Epithelial cell of proximal tubule (primary cell): ENCODE data around the gene POC1A. TPM values are rescaled to one million over a fixed set of nuclear protein-coding genes. Genes with fewer than 3 reads are reported as not detected.
"Not testable (repeated sequence)": the region's sequence is repeated elsewhere in the genome, so short reads cannot be mapped to it uniquely, and the experiment has no call there.

Experiments used
- DNase-seq: peaks from one replicate; pipeline ENCODE4 v3.0.0-alpha.2; 2011; ENCODE audit warnings: low read depth
- H3K4me3 ChIP-seq: 2 replicates; pipeline ENCODE4 v1.5.1; 2011; ENCODE audit warnings: low read depth, mild to moderate bottlenecking, low read length
- total RNA-seq: library from RNA; depleted of rRNA; stranded (reverse); fragments of >200 nt; gene quantifications from 2 replicates; pipeline ENCODE4 v1.2.3, GENCODE V29; 2015
- TF ChIP-seq, protein P1 (sequence below): conservative IDR thresholded peaks from 2 replicates; pipeline ENCODE4 v1.5.1; 2012; ENCODE audit warnings: low read depth, mild to moderate bottlenecking, low read length

The POC1A gene
- total RNA-seq, 1 donor from 2014 or later = 15.7 TPM

DNA sequence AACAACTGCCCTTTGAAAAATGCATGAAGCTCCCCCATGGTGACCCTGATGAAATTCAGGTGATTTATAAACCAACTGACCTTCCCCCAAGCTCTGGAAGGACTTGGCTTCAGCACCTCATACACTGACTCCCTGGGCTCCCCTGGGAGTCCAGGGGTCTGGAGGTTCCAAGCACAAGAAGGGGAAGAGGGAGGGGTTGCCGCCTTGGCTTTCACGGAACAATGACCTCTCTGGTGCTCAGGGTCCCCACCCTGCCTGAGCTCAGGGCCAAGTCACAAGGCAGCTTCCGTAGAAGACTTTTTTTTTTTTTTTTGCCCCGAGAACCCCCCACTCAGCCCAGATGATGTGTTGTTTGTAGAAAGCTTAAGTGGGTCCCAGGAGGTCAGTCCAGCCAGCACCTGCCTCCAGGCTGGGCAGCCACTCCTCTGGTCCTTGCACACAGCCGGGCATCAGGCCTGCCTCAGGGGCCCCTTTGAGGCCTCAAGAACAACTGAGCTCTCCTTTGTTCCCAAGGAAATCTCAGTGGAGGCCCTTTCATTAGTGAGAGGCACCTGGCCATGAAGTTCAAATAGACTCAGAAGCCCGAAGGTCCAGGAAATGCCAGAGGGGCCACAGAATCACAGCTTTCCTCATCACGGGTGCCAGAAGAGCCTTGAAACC, 29.7 kb upstream of the POC1A start:
- no peak for DNase-seq
- TF ChIP-seq, protein P1, sequence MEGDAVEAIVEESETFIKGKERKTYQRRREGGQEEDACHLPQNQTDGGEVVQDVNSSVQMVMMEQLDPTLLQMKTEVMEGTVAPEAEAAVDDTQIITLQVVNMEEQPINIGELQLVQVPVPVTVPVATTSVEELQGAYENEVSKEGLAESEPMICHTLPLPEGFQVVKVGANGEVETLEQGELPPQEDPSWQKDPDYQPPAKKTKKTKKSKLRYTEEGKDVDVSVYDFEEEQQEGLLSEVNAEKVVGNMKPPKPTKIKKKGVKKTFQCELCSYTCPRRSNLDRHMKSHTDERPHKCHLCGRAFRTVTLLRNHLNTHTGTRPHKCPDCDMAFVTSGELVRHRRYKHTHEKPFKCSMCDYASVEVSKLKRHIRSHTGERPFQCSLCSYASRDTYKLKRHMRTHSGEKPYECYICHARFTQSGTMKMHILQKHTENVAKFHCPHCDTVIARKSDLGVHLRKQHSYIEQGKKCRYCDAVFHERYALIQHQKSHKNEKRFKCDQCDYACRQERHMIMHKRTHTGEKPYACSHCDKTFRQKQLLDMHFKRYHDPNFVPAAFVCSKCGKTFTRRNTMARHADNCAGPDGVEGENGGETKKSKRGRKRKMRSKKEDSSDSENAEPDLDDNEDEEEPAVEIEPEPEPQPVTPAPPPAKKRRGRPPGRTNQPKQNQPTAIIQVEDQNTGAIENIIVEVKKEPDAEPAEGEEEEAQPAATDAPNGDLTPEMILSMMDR = no peak
- H3K4me3 ChIP-seq = no peak overlapping the region

DNA sequence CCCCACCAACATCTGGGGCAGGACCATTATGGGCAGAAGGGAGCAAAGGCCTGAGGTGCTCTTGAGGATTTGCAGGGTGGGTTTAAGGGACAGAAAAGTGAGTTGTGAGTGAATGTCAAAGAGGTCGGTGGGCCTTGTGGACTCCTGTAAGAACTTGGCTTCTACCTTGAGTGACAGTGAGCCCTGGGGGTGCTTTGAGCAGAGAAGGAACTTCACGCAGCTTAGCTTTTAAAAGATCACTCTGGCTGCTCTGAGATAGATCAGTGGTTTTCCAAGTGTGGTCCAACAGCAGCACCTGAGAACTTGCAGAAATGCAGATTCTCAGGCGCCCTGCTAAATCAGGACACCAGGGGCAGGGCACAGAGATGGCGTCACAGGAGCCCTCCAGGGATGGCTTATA, 28.5 kb upstream of the POC1A start:
- TF ChIP-seq, protein P1 = no peak
- H3K4me3 ChIP-seq = no peak overlapping the region
- no peak for DNase-seq

DNA sequence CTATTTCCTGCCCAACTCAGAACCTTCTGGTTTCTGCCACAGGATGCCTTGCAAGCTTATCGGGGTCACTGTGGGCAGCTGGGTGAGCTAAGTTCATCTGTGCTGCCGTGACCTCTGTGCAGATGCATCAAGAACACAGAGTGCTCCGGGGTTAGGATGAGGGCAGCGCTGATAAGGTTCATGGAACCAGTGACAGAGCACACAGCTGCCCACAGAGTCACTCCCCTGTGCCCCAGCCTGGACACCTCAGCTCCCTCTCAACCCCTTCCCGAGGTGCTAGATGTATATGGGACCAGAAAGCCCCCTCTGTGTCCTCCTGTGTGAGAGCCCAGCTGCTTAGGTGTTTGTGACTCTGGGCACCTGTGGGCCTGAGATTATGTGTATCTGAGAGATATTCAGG, 28.0 kb upstream of the POC1A start:
- DNase-seq = no peak
- TF ChIP-seq, protein P1 = no peak
- no peak overlapping the region for H3K4me3 ChIP-seq

DNA sequence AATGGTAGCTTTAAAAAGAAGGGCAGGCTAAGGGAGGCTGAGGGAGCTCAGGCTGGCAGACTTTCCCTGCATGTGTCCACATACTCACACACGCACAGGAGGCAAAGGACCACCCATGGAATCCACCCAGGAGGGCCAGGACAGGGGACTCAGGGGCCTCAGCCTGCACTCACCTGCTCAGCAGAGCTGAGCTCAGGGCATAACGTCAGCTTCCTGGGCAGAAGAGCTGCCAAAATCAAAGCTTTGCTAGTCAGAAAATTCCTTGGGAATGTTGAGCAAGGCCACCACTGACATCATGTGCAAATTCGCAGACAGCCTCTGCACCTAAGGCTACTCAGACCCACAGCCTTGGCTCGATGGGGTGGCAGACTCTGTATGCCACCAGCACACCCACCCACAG, 27.3 kb upstream of the POC1A start:
- DNase-seq = no peak

DNA sequence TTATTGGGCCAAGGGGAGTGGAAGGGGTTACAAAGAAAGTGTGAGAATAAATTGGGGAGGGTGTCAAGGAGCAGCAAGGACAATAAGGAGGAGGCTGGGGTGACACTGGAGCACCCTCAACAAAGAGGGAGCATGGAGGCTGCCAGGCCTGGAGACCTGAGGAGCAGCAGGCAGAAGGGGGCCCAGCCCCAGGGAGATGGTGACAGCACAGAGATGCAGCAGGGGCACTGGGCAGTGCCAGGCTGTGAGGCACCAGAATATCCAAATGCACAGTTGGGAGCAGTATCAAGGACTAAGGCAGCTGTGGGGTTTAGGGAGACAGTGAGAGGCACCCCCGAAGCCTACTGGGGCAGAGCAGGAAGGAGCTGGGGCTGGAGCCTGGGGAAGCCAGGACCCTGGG, 24.3 kb upstream of the POC1A start:
- H3K4me3 ChIP-seq = no peak overlapping the region
- TF ChIP-seq, protein P1 = no peak
- DNase-seq = no peak

More for the DNA sequence above, 27.3 kb upstream of the POC1A start:
- no peak overlapping the region for H3K4me3 ChIP-seq
- TF ChIP-seq, protein P1 = no peak

DNA sequence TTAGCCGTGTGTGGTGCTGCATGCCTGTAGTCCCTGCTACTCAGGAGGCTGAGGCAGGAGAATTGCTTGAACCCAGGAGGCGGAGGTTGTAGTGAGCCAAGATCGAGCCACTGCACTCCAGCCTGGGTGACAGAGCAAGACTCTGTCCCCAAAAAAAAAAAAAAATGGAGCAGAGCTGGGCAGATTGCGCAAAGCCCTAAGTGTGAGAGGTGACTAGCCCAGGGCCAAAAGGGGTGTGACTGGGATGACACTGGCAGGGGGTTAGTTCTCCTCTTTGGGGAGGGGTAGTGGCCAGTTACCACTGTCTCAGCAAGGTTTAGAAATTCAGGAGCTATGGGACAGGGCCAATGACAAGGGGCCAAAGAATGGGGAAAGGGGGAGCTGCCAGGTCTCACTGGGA, 23.9 kb upstream of the POC1A start:
- not testable (repeated sequence) for H3K4me3 ChIP-seq, DNase-seq

DNA sequence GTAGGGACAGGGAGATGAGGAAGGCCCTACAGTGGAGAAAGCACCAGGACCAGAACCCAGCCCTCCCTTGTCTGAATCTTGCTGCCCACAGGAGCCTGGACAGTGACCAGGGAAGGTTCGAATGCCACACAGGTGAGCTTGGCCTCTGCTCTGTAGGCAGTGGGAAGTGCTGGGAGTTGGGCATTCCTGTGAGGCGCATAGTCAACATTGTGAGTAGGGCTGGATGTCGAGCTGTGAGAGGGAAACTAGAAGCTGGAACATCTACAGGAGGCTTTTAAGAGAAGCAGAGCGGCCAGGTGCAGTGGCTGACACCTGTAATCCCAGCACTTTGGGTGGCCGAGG, 23.4 kb upstream of the POC1A start:
- TF ChIP-seq, protein P1 = no peak
- no peak for DNase-seq
- H3K4me3 ChIP-seq = no peak overlapping the region
